Adrenal gland (tissue), 5 donors: ENCODE measurements around the gene CD101.

Experiments
- POLR2A ChIP-seq, 2 donors: fragments of 450-650 bp; IDR thresholded peaks; one replicate each; pipeline ENCODE4 v1.6.1; 2017; ENCODE audit warnings: antibody characterized with exemption in 2 of 2, mild to moderate bottlenecking in 2 of 2, moderate library complexity in 1 of 2
- TF ChIP-seq, protein P1 (sequence below), 6 experiments: fragments of 450-650 bp in 4 of 6; fragments of 200-600 bp in 2 of 6; sonication (generic) in 1 of 6; IDR thresholded peaks; 1 replicate in 5 of 6; 2 replicates in 1 of 6; pipeline versions ENCODE4 v1.5.1 to v1.8.0; 2016 to 2021; ENCODE audit warnings: antibody characterized with exemption in 6 of 6, mild to moderate bottlenecking in 2 of 6, moderate library complexity in 1 of 6
- donor health status: DM: no; HTN: no; CAD: no.

DNA sequence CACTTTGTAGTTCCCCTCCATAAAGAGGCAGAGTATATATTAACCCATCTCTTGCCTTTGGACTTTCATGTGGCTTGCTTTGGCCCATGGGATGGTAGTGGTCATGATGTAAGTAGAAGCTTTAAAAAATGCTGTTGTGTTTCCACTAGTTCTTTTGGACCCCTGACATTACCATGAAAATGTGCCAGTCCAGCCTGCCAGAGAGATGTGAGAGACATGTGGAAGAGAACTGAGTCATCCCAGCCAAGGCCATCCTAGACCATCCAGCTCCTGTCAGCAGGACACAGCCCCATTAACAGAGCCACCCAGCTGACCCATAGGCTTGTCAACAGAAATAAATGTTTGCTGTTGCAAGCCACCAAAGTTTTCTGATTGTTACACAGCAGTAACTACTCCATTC is 3.9 kb upstream of the CD101 start:
- TF ChIP-seq POLR2A (IDR thresholded peaks at IDR 0.05), result no peak
- TF ChIP-seq, protein P1, sequence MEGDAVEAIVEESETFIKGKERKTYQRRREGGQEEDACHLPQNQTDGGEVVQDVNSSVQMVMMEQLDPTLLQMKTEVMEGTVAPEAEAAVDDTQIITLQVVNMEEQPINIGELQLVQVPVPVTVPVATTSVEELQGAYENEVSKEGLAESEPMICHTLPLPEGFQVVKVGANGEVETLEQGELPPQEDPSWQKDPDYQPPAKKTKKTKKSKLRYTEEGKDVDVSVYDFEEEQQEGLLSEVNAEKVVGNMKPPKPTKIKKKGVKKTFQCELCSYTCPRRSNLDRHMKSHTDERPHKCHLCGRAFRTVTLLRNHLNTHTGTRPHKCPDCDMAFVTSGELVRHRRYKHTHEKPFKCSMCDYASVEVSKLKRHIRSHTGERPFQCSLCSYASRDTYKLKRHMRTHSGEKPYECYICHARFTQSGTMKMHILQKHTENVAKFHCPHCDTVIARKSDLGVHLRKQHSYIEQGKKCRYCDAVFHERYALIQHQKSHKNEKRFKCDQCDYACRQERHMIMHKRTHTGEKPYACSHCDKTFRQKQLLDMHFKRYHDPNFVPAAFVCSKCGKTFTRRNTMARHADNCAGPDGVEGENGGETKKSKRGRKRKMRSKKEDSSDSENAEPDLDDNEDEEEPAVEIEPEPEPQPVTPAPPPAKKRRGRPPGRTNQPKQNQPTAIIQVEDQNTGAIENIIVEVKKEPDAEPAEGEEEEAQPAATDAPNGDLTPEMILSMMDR (IDR thresholded peaks at IDR 0.05), result no peak
